HEK293T (cell line): ENCODE results near the gene HBB.

Experiments used
- CTCF ChIA-PET: fragments of 350-600 bp; formaldehyde crosslinking; extraction: SDS; loops from one replicate; lab custom pipeline; 2021; ENCODE audit warnings: antibody characterized with exemption, inconsistent platforms; lab: Yijun Ruan, JAX
- POLR2A ChIA-PET: fragments of 350-600 bp; formaldehyde crosslinking; extraction: SDS; loops from one replicate; lab custom pipeline; 2020; ENCODE audit warnings: antibody characterized with exemption, inconsistent platforms; lab: Yijun Ruan, JAX
- DNase-seq: peaks from one replicate; pipeline ENCODE4 v3.0.0; 2012; ENCODE audit warnings: mixed read lengths; ENCODE audit errors: extremely low spot score
- ARNT ChIP-seq: fragments of 450-650 bp; IDR thresholded peaks from 2 replicates; pipeline ENCODE4 v1.6.1; 2017; ENCODE audit warnings: mild to moderate bottlenecking
- BHLHE40 ChIP-seq: fragments of 450-650 bp; IDR thresholded peaks from 2 replicates; pipeline ENCODE4 v1.6.1; 2016; ENCODE audit warnings: mild to moderate bottlenecking, moderate library complexity, borderline replicate concordance
- CTBP1 ChIP-seq: fragments of 450-650 bp; IDR thresholded peaks from 2 replicates; pipeline ENCODE4 v1.6.1; 2016; ENCODE audit warnings: borderline replicate concordance
- ELF4 ChIP-seq: fragments of 450-650 bp; IDR thresholded peaks from 2 replicates; pipeline ENCODE4 v1.6.1; 2017; ENCODE audit warnings: antibody characterized with exemption
- FOXA1 ChIP-seq: fragments of 450-650 bp; IDR thresholded peaks from 2 replicates; pipeline ENCODE4 v1.6.1; 2016; ENCODE audit warnings: mild to moderate bottlenecking
- FOXK2 ChIP-seq: fragments of 450-650 bp; IDR thresholded peaks from 2 replicates; pipeline ENCODE4 v1.6.1; 2016; ENCODE audit warnings: mild to moderate bottlenecking
- FOXM1 ChIP-seq: fragments of 450-650 bp; IDR thresholded peaks from 2 replicates; pipeline ENCODE4 v1.6.1; 2017; ENCODE audit warnings: mild to moderate bottlenecking, borderline replicate concordance
- HDGF ChIP-seq: fragments of 450-650 bp; IDR thresholded peaks from 2 replicates; pipeline ENCODE4 v1.6.1; 2017; ENCODE audit warnings: antibody characterized with exemption, borderline replicate concordance
- L3MBTL2 ChIP-seq: fragments of 450-650 bp; conservative IDR thresholded peaks from 2 replicates; pipeline ENCODE4 v1.6.1; 2016; ENCODE audit warnings: mild to moderate bottlenecking
- LEF1 ChIP-seq: fragments of 450-650 bp; IDR thresholded peaks from 2 replicates; pipeline ENCODE4 v1.6.1; 2017; ENCODE audit warnings: mild to moderate bottlenecking, borderline replicate concordance
- NFRKB ChIP-seq: fragments of 450-650 bp; IDR thresholded peaks from 2 replicates; pipeline ENCODE4 v1.6.1; 2016; ENCODE audit warnings: mild to moderate bottlenecking, moderate library complexity
- PKNOX1 ChIP-seq: fragments of 450-650 bp; IDR thresholded peaks from 2 replicates; pipeline ENCODE4 v1.6.1; 2016
- SP1 ChIP-seq: fragments of 450-650 bp; IDR thresholded peaks from 2 replicates; pipeline ENCODE4 v1.6.1; 2017
- SUZ12 ChIP-seq: fragments of 450-650 bp; IDR thresholded peaks from 2 replicates; pipeline ENCODE4 v1.6.1; 2016; ENCODE audit warnings: mild to moderate bottlenecking
- TARDBP ChIP-seq: fragments of 450-650 bp; IDR thresholded peaks from 2 replicates; pipeline ENCODE4 v1.6.1; 2016
- ZNF384 ChIP-seq: fragments of 450-650 bp; IDR thresholded peaks from 2 replicates; pipeline ENCODE4 v1.6.1; 2016

HBB gene

GRCh38 chr11:5226732-5227310 lies at the start of gene HBB:
Gene HBB, minus strand, starts transcription at chr11:5227071. Its CDS starts 50 bp downstream, at chr11:5227021.
- POLR2A ChIA-PET = no interaction called here
- TF ChIP-seq ARNT = no peak
- no peak for TF ChIP-seq ZNF384
- no peak for TF ChIP-seq L3MBTL2
- TF ChIP-seq HDGF = no peak
- no peak for TF ChIP-seq FOXK2
- TF ChIP-seq FOXA1 = no peak
- TF ChIP-seq SUZ12 = no peak
- TF ChIP-seq BHLHE40 = no peak
- TF ChIP-seq TARDBP = no peak
- CTCF ChIA-PET = no interaction called here
- DNase-seq = no peak

- CTCF ChIA-PET = no interaction called here
- no peak for DNase-seq
- no peak for TF ChIP-seq FOXA1
- TF ChIP-seq NFRKB = no peak
- no peak for TF ChIP-seq CTBP1
- no peak for TF ChIP-seq LEF1
- no peak for TF ChIP-seq ARNT
- TF ChIP-seq SP1 = no peak
- POLR2A ChIA-PET = no interaction called here
Measured at GRCh38 chr11:5275369-5276110, 48.7 kb upstream of the HBB start.

DNA sequence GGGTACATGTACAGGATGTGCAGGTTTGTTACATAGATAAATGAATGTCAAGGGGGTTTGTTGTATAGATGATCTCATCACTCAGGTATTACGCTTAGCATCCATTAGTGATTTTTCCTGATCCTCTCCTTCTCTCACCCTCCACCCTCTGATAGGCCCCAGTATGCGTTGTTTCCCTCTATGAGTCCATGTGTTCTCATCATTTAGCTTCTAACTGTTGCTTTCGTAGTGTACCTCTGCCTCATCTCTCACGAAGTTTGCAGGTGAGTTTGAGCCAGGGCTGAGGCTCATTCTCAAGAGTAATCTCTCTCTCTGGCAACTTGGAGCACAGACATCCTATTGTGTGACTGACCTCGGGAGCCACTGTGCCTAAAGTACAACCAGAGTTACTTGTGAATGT lies 47.5 kb upstream of the HBB start:
- CTCF ChIA-PET = no interaction called here
- POLR2A ChIA-PET = no interaction called here
- no peak for DNase-seq
- TF ChIP-seq FOXA1 (no peak), NFRKB (no peak), PKNOX1 (no peak), SP1 (no peak), BHLHE40 (no peak), SUZ12 (no peak), FOXM1 (no peak), ZNF384 (no peak), HDGF (no peak)

DNA sequence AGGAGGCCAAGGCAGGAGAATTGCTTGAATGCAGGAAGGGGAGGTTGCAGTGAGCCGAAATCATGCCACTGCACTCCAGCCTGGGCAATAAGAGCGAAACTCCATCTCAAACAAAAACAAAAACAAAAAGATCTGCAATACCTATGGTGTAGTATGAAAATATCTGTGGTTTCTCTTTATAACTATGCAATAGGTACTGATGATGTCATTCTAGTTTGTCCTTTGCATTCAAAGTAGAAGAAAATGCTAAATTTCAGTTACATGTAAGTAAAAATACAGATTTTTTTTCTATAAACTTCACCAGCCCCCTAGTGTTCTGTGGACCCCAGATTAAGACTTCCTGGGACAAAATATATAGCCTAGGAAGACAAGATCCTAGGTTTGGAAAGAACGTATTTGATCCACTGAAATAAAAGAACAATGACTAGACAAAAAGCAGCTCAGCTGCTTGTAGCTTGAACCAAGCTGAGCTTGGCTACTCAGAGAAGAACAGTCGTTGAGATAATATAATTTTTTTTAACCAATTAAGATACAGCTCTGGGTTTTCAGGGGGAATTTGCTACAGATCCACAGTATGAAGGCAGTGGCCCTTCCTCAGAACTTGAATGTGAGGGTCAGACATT lies 45.6 kb upstream of the HBB start:
- DNase-seq = no peak
- ChIA-PET CTCF (no interaction called here), POLR2A (no interaction called here)
- TF ChIP-seq CTBP1 = no peak
- no peak for TF ChIP-seq FOXA1
- TF ChIP-seq SUZ12 = no peak
- no peak for TF ChIP-seq ZNF384
- TF ChIP-seq HDGF = no peak
- no peak for TF ChIP-seq NFRKB
- TF ChIP-seq SP1 = no peak
- TF ChIP-seq ARNT = no peak
- no peak for TF ChIP-seq FOXM1
- no peak for TF ChIP-seq BHLHE40
- no peak for TF ChIP-seq ELF4
- no peak for TF ChIP-seq L3MBTL2
- TF ChIP-seq PKNOX1 = no peak

DNA sequence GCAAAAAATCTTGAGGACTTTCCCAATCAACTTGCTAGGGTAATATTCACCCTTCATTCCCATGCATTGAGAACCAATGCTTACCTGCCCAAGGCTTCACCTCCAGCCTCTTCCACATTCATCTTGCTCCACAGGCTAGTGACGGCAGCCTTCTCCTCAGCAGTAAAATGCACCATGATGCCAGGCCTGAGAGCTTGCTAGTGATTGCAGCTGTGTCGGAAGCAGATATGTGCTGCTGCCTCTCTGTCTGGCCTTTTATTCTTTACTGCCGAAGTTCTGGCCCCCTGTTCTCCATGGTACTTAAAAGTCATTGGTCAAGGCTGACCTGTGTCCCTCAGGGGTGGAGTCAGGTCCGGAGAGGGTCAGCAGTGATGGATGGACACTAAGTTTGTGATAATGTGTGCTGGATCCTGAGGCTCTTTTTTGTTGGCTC lies 42.9 kb upstream of the HBB start, which contains the start of gene HBE1:
Gene HBE1 (minus strand): TSS at position 231 of the 433 bp plus-strand sequence. CDS start 55 bp downstream, at position 176.
- ChIA-PET CTCF (no interaction called here), POLR2A (no interaction called here)
- no peak for DNase-seq
- no peak for TF ChIP-seq FOXM1
- no peak for TF ChIP-seq PKNOX1
- TF ChIP-seq CTBP1 = no peak
- TF ChIP-seq HDGF = no peak
- TF ChIP-seq ARNT = no peak
- no peak for TF ChIP-seq TARDBP
- TF ChIP-seq FOXA1 = no peak
- TF ChIP-seq NFRKB = no peak
- no peak for TF ChIP-seq BHLHE40
- no peak for TF ChIP-seq SP1
- TF ChIP-seq ZNF384 = no peak
- TF ChIP-seq ELF4 = no peak

- CTCF ChIA-PET = no interaction called here
- no peak for DNase-seq
- POLR2A ChIA-PET = no interaction called here
- TF ChIP-seq FOXA1 (no peak), FOXK2 (no peak)
Measured at GRCh38 chr11:5267033-5267563, 40.2 kb upstream of the HBB start.
